ENCODE results near the gene LRRN4CL.

Gene LRRN4CL

GRCh38 chr11:62649486-62649885 is 39.8 kb downstream of the LRRN4CL start:
- DNase-seq (ENCODE audit: low read depth) = no peak
- H3K4me3 ChIP-seq (ENCODE audit: low read length) = no peak overlapping the region
- TF ChIP-seq CTCF (conservative IDR thresholded peaks at IDR 0.05; ENCODE audit: low read depth, low read length) = no peak

DNA sequence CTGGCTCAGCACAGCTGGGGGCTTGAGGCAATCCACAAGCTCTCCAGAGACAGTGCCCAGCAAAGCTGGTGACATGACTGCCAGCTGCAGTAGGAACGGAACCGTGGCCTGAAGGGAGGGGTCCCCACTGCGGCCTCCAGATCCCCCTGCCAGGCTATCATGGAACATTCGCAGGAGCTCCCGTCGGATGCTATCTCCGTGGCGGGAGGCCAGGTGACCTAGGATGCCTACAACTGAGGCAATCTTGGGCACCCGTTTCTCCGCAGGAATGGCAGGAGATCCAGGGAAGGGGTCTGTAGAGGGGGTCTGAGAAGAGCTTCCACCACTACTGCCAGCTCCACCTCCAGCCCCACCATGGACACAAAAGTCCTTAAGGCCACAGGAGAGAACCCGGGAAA is 40.4 kb downstream of the LRRN4CL start:
- TF ChIP-seq CTCF (conservative IDR thresholded peaks at IDR 0.05; ENCODE audit: low read depth, low read length) = no peak
- no peak for DNase-seq (ENCODE audit: low read depth)
- no peak overlapping the region for H3K4me3 ChIP-seq (ENCODE audit: low read length)

DNA sequence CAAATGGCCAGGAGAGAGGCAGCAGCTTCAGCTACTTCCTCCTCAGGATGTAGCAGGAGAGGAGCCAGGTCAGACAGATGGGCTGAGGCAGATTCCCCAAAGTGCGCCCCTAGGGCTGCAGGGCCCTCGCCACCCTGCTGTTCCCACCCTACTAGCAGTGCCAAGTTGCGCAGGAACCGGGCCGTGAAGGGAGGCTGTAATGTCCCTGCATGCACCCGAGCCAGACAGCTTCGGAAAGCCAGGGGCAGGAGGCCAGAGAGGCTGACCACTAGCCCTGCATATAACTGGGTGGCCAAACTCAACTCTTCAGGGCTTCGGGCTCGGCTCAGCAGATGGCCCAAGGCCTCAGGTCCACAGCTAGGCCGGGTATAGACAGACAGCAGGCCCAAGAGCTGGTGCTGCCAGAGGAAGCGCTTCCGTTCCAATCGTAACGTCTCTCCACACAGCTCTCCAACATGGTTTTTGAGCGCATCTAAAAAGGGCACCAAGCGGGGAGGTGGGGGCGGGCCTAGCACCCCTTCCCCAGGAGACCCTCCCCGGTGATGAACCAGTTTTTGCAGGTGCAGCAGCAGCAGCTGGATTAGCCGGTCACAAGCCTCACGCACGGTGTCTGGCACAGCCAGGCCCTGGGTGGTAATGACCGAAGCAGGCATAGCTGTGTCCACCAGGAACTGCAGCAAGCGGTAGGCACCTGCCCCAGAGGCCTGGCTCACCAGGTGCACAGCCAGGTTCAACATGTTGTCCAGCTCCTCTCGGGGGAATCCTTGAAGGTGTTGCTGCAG is 41.0 kb downstream of the LRRN4CL start:
- DNase-seq (ENCODE audit: low read depth) = no peak
- TF ChIP-seq CTCF (conservative IDR thresholded peaks at IDR 0.05; ENCODE audit: low read depth, low read length) = no peak
- H3K4me3 ChIP-seq (ENCODE audit: low read length) = no peak overlapping the region

GRCh38 chr11:62647609-62648005 is 41.7 kb downstream of the LRRN4CL start:
- TF ChIP-seq CTCF (conservative IDR thresholded peaks at IDR 0.05; ENCODE audit: low read depth, low read length) = no peak
- no peak for DNase-seq (ENCODE audit: low read depth)
- H3K4me3 ChIP-seq (ENCODE audit: low read length) = no peak overlapping the region

DNA sequence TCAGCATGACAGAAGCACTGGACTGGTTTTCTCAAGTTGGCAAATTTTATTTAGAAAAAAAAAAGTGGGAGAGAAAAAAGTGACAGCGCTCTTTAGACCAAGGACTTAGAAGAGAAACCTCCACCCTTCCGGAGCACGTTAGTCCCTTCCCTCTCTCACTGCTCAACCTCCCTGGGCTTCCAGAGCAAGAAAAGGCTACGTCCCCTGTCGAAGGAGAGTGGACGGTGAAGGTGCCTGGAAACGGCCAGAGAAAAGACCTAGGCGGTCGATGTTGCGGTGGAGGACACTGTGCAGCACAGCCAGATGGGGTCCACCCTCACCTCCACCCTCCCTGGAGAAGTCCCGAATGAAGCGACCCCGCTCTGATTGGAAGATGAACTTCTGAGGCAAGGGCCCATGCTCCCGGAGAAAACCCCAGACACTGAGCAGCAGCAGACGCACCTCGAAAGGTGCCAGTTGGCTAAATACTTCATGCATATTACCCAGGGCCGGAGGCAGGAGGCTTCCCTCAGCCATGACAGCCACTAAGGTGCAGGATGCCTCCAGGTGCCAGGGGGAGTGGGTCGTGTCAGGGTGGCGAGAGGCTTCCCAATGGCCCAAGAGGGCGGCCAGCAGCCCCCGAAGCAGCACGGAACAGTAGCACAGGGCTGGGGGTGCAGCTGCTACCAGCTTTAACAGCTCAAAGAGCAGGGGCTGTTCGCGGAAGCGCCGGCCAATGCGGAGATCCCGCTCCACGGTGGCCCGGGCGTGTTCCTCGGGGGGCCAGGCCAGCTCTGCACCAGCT is 42.3 kb downstream of the LRRN4CL start:
- peak overlapping the region; percentile 22 for H3K4me3 ChIP-seq (ENCODE audit: low read length)
- no peak for DNase-seq (ENCODE audit: low read depth)
- no peak for TF ChIP-seq CTCF (conservative IDR thresholded peaks at IDR 0.05; ENCODE audit: low read depth, low read length)

GRCh38 chr11:62645946-62646824 is 43.1 kb downstream of the LRRN4CL start, which contains the start of gene GANAB:
GANAB (minus strand) TSS chr11:62646613; CDS start chr11:62646599, 14 bp downstream.
- peak; percentile 87 for DNase-seq (ENCODE audit: low read depth)
- peak within 1 kb of the TSS; percentile 93 for H3K4me3 ChIP-seq (ENCODE audit: low read length)
- no peak for TF ChIP-seq CTCF (conservative IDR thresholded peaks at IDR 0.05; ENCODE audit: low read depth, low read length)
